Endothelial cell of umbilical vein (primary cell): ENCODE results near the gene ASXL1. TPM values are rescaled to one million over a fixed set of nuclear protein-coding genes. Genes with fewer than 3 reads are reported as not detected.
A peak's percentile ranks its signal among the peaks of the same experiment; 100 is the strongest.

Source experiments
- BruUV-seq: library from RNA; stranded (reverse); fragments of 400-500 nt; replicated peaks from 2 replicates; lab custom pipeline; 2021; lab: Mats Ljungman, UMichigan
- CTCF ChIA-PET: fragments of 300-600, 350-600 bp; sonication (Branson Sonifier 250); formaldehyde crosslinking; loops from one replicate; lab custom pipeline; 2021; ENCODE audit warnings: antibody characterized with exemption, inconsistent platforms; lab: Charles Lee
- POLR2A ChIA-PET: fragments of 300-600, 350-600 bp; sonication (Branson Sonifier 250); formaldehyde crosslinking; loops from one replicate; lab custom pipeline; 2021; ENCODE audit warnings: antibody characterized with exemption, inconsistent platforms; lab: Charles Lee
- DNase-seq: peaks from one replicate; pipeline ENCODE4 v3.0.0-alpha.2; 2011; ENCODE audit warnings: low read depth, low spot score
- FAIRE-seq: peaks from 2 replicates; lab custom pipeline; 2011; peaks lifted over from hg19 to GRCh38; lab: Jason Lieb, UNC
- H2AFZ ChIP-seq: 2 replicates; pipeline ENCODE4 v1.6.0; 2012; ENCODE audit warnings: low read depth, low read length, control low read depth, inconsistent platforms
- H3K27ac ChIP-seq: 2 replicates; pipeline ENCODE4 v1.5.1; 2011; ENCODE audit warnings: low read depth, mild to moderate bottlenecking, control low read depth, low read length, moderate library complexity; ENCODE audit not compliant: insufficient read depth
- H3K27me3 ChIP-seq, 2 experiments: 2 replicates each; pipeline versions ENCODE4 v1.6.0 to v1.6.1; 2011; ENCODE audit warnings: low read length in 2 of 2, mixed read lengths in 1 of 2; ENCODE audit not compliant: control insufficient read depth in 2 of 2, insufficient read depth in 2 of 2
- H3K36me3 ChIP-seq, 2 experiments: 2 replicates in 1 of 2; 3 replicates in 1 of 2; pipeline ENCODE4 v1.5.1; 2011; ENCODE audit warnings: low read length in 2 of 2, mild to moderate bottlenecking in 1 of 2, moderate library complexity in 1 of 2; ENCODE audit not compliant: control insufficient read depth in 2 of 2, insufficient read depth in 2 of 2; ENCODE audit errors: extremely low read depth in 1 of 2
- H3K4me1 ChIP-seq: 3 replicates; pipeline ENCODE4 v1.5.1; 2011; ENCODE audit warnings: mild to moderate bottlenecking, low read length; ENCODE audit not compliant: control insufficient read depth, insufficient read depth; ENCODE audit errors: extremely low read depth
- H3K4me2 ChIP-seq: 2 replicates; pipeline ENCODE4 v1.6.1; 2011; ENCODE audit warnings: low read length, control low read depth, mixed read lengths; ENCODE audit not compliant: insufficient read depth
- H3K4me3 ChIP-seq, 3 experiments: fragments of 200-600 bp in 1 of 3; sonication (generic), shearing (Covaris generic) in 1 of 3; replicated peaks in 1 of 3; 2 replicates each; pipeline ENCODE4 v1.5.1; 2011 to 2016; ENCODE audit warnings: control low read depth in 3 of 3, low read length in 3 of 3, mild to moderate bottlenecking in 2 of 3, inconsistent platforms in 1 of 3, low read depth in 1 of 3, moderate library complexity in 1 of 3; ENCODE audit not compliant: insufficient read depth in 1 of 3
- H3K79me2 ChIP-seq: 2 replicates; pipeline ENCODE4 v1.6.0; 2012; ENCODE audit warnings: low read length, inconsistent platforms; ENCODE audit not compliant: control insufficient read depth, insufficient read depth
- H3K9ac ChIP-seq: replicated peaks from 2 replicates; pipeline ENCODE3; 2011; ENCODE audit warnings: low read length, control low read depth; ENCODE audit not compliant: insufficient read depth; ENCODE audit errors: extremely low read depth
- H3K9me1 ChIP-seq: replicated peaks from 3 replicates; pipeline ENCODE4 v1.6.0; 2011; ENCODE audit warnings: mild to moderate bottlenecking, low read length; ENCODE audit not compliant: control insufficient read depth, insufficient read depth; ENCODE audit errors: extremely low read depth
- H3K9me3 ChIP-seq: replicated peaks from 2 replicates; pipeline ENCODE4 v1.5.1; 2012; ENCODE audit warnings: low read length, inconsistent platforms; ENCODE audit not compliant: control insufficient read depth, insufficient read depth
- H4K20me1 ChIP-seq: replicated peaks from 2 replicates; pipeline ENCODE3; 2011; ENCODE audit warnings: mild to moderate bottlenecking, low read length; ENCODE audit not compliant: control insufficient read depth, insufficient read depth; ENCODE audit errors: extremely low read depth
- EZH2 ChIP-seq: IDR thresholded peaks from 2 replicates; pipeline ENCODE4 v1.6.1; 2012; ENCODE audit warnings: borderline replicate concordance, low read depth, mild to moderate bottlenecking, moderate library complexity, low read length, inconsistent platforms; ENCODE audit not compliant: severe bottlenecking
- FOS ChIP-seq: IDR thresholded peaks from 2 replicates; pipeline ENCODE4 v1.6.1; 2011; ENCODE audit warnings: mild to moderate bottlenecking, low read length, moderate library complexity, borderline replicate concordance; ENCODE audit not compliant: insufficient read depth
- GATA2 ChIP-seq: IDR thresholded peaks from 2 replicates; pipeline ENCODE4 v1.7.0; 2011; ENCODE audit warnings: low read depth, mild to moderate bottlenecking, moderate library complexity, mixed read lengths, low read length; ENCODE audit not compliant: insufficient read length, insufficient read depth
- JUN ChIP-seq: IDR thresholded peaks from 2 replicates; pipeline ENCODE4 v1.6.1; 2011; ENCODE audit warnings: borderline replicate concordance, low read depth; ENCODE audit not compliant: insufficient read length, insufficient read depth
- MAX ChIP-seq: IDR thresholded peaks from 2 replicates; pipeline ENCODE4 v1.6.1; 2011; ENCODE audit not compliant: insufficient read depth, insufficient read length
- MYC ChIP-seq: IDR thresholded peaks from one replicate; pipeline ENCODE4 v1.6.1; 2011; ENCODE audit warnings: mild to moderate bottlenecking, low read depth, low read length
- POLR2A ChIP-seq: IDR thresholded peaks from 2 replicates; pipeline ENCODE4 v1.6.1; 2012; ENCODE audit warnings: low read depth, mild to moderate bottlenecking, control low read depth, low read length
- POLR2AphosphoS5 ChIP-seq: IDR thresholded peaks from 2 replicates; pipeline ENCODE4 v1.6.1; 2012; ENCODE audit warnings: low read depth, mild to moderate bottlenecking, control low read depth, low read length, moderate library complexity; ENCODE audit not compliant: insufficient read depth
- dilution Hi-C: fragments of 300-500 bp; cut with MboI; formaldehyde crosslinking; loops from one replicate; pipeline ENCODE4 v1.15.0; 2019; ENCODE audit warnings: low sequenced_read_pairs; ENCODE audit not compliant: extremely low pct_ligation_motif_present
- intact Hi-C: fragments of 100-400 bp; cut with micrococcal nuclease; formaldehyde crosslinking; loops from one replicate; pipeline ENCODE4 v1.10.0; 2022
- polyA plus RNA-seq, 4 experiments: library from polyadenylated mRNA; depleted of rRNA in 3 of 4; stranded (reverse) in 3 of 4; unstranded in 1 of 4; fragments of >200 nt; gene quantifications; 2 replicates each; pipeline versions ENCODE4 v1.2.1 to v1.2.3, GENCODE V29; 2011 to 2012; ENCODE audit warnings: missing spikeins in 1 of 4
- total RNA-seq: library from RNA; stranded (reverse); gene quantifications from 2 replicates; pipeline ENCODE4 v1.2.3, GENCODE V29; 2021
- TF ChIP-seq, protein P1 (sequence below), 2 donors: IDR thresholded peaks; 1 replicate in 1 of 2; 2 replicates in 1 of 2; pipeline ENCODE4 v1.5.1; 2011; ENCODE audit warnings: low read length in 2 of 2, mild to moderate bottlenecking in 2 of 2, moderate library complexity in 2 of 2, control low read depth in 1 of 2, inconsistent platforms in 1 of 2, low read depth in 1 of 2; ENCODE audit not compliant: insufficient read depth in 1 of 2; ENCODE audit errors: extremely low read depth in 1 of 2

Gene ASXL1
- total and polyA plus RNA-seq, 2 donors (not counting 3 experiments of a cell fraction or from before 2014, with no cell fraction given) = 45.4 to 101 TPM

- no peak for FAIRE-seq
- ChIA-PET POLR2A (interaction anchor here (1.0 kb wide), 1 partner anchor 13 kb away, joined by 4 read pairs; no protein-coding TSS in a partner anchor), CTCF (interaction anchor here (1.1 to 4.6 kb wide), 9 partner anchors 9 to 185 kb away, joined by 3 to 45 read pairs (median 3); no protein-coding TSS in a partner anchor)
- Histone ChIP-seq H3K4me1 (peaks cover 83% of the 10 kb centered on the region), H3K27ac (peak overlapping the region; percentile 97), H3K79me2 (peaks cover 94% of the 10 kb centered on the region), H3K4me3 (no peak overlapping the region), H3K9me3 (no peaks in the 10 kb centered on the region), H3K9ac (peak overlapping the region; percentile 37), H3K36me3 (peaks cover 11 to 32% of the 10 kb centered on the region in 2 experiments), H2AFZ (no peak overlapping the region), H3K9me1 (no peaks in the 10 kb centered on the region), H3K4me2 (no peak overlapping the region), H4K20me1 (no peaks in the 10 kb centered on the region), H3K27me3 (no peaks in the 10 kb centered on the region)
- DNase-seq = no peak
- BruUV-seq = no TSS peak
- intact Hi-C loops = no loop called here
- no peak for TF ChIP-seq POLR2A
- TF ChIP-seq, protein P1, sequence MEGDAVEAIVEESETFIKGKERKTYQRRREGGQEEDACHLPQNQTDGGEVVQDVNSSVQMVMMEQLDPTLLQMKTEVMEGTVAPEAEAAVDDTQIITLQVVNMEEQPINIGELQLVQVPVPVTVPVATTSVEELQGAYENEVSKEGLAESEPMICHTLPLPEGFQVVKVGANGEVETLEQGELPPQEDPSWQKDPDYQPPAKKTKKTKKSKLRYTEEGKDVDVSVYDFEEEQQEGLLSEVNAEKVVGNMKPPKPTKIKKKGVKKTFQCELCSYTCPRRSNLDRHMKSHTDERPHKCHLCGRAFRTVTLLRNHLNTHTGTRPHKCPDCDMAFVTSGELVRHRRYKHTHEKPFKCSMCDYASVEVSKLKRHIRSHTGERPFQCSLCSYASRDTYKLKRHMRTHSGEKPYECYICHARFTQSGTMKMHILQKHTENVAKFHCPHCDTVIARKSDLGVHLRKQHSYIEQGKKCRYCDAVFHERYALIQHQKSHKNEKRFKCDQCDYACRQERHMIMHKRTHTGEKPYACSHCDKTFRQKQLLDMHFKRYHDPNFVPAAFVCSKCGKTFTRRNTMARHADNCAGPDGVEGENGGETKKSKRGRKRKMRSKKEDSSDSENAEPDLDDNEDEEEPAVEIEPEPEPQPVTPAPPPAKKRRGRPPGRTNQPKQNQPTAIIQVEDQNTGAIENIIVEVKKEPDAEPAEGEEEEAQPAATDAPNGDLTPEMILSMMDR (IDR thresholded peaks at IDR 0.05; ENCODE audit: extremely low read depth in 1 of 2, insufficient read depth in 1 of 2, low read depth in 1 of 2, low read length in 2 of 2) = no peak
- no peak for TF ChIP-seq GATA2
- TF ChIP-seq MAX = no peak
- TF ChIP-seq MYC = no peak
- TF ChIP-seq JUN = no peak
- no peak for TF ChIP-seq EZH2
- no peak for TF ChIP-seq POLR2AphosphoS5
- TF ChIP-seq FOS = no peak
- dilution Hi-C loops = no loop called here
Measured at GRCh38 chr20:32467506-32468312, 109.6 kb downstream of the ASXL1 start.
